Measurements from ENCODE around the gene RNF144B.

The RNF144B gene

DNA sequence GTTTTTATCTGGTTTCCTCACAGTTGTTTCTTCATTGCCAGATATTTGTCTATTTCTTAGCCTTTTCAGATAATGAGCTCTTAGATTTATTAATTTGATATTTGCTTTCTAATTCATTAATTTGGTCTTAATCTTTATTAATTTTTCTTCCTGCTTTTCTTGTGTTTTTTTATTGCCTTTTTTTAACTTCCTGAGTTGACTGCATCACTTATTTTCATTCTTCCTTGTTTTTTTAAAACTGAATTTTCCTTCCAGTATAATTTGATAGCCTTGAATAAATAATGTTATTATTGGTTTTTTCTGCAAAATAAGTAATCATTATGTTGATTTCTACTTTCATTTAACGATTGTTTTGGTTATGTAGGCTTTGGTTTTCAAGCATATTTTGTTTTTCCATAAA, 91.5 kb downstream of the RNF144B start:
- WGBS, 2 donors (ENCODE audit: extremely low coverage in 2 of 2, insufficient read length in 2 of 2, insufficient replicate concordance in 1 of 2), result no CpG with 5 or more reads among the region's 1 CpG
- Histone ChIP-seq H2AFZ (ENCODE audit: low read length) (no peak overlapping the region), H3K4me1 (ENCODE audit: control insufficient read depth in 2 of 2, insufficient read depth in 1 of 2, low read depth in 1 of 2, low read length in 2 of 2) (peaks cover 0 to 2% of the 10 kb centered on the region in 2 donors), H3K27me3 (ENCODE audit: control insufficient read depth in 3 of 3, insufficient read depth in 3 of 3, low read depth in 1 of 3, low read length in 3 of 3) (no peaks in the 10 kb centered on the region), H2BK12ac (ENCODE audit: low read length) (no peak overlapping the region), H2BK120ac (ENCODE audit: low read depth, low read length) (no peak overlapping the region), H3K18ac (ENCODE audit: low read length) (no peak overlapping the region), H2BK15ac (ENCODE audit: low read length) (no peak overlapping the region), H3K4ac (ENCODE audit: low read length) (no peak overlapping the region), H3K4me2 (ENCODE audit: insufficient read depth, low read length, poor library complexity, severe bottlenecking) (no peak overlapping the region), H3K4me3 (ENCODE audit: low read length in 2 of 2) (no peak overlapping the region), H3K23ac (ENCODE audit: low read depth, low read length, poor library complexity) (no peak overlapping the region), H3K79me1 (ENCODE audit: low read depth, low read length) (no peaks in the 10 kb centered on the region), H2BK5ac (ENCODE audit: low read length) (no peak overlapping the region), H3K27ac (replicated peaks; ENCODE audit: low read length) (no peak overlapping the region), H3K9ac (ENCODE audit: low read depth, low read length, poor library complexity) (no peak overlapping the region), H3K14ac (ENCODE audit: low read length) (no peak overlapping the region), H3K36me3 (replicated peaks in 1 of 2; ENCODE audit: control insufficient read depth in 2 of 2, insufficient read depth in 2 of 2, low read length in 2 of 2) (no peaks in the 10 kb centered on the region), H4K91ac (ENCODE audit: low read depth, low read length, poor library complexity) (no peak overlapping the region), H4K8ac (ENCODE audit: low read depth, low read length) (no peak overlapping the region), H3K9me3 (replicated peaks in 1 of 2; ENCODE audit: control insufficient read depth in 2 of 2, insufficient read depth in 1 of 2, low read depth in 1 of 2, low read length in 2 of 2) (no peaks in the 10 kb centered on the region), H2AK5ac (ENCODE audit: low read depth, low read length) (no peak overlapping the region)
- DNase-seq (ENCODE audit: low spot score), result no peak

DNA sequence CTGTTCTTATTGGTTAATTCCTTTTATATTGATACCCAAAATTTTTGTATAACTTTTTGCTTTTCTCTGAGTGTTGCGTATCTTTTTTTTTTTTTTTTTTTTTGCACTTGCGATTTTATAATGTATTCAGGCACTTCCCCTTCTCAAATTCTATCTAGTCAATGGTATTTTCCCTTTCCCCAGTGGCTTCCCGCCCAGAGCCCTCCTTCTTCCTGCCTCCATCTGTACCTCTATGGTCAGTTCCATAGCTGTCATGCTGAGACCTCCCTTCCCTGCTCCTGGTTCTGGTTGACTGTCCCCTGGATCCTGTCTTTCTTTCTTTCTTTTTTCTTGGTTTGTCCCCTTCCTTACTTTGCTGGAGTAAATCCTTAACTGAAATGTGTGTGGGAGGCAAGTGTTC, 94.7 kb downstream of the RNF144B start:
- Histone ChIP-seq H3K79me1 (ENCODE audit: low read depth, low read length) (no peaks in the 10 kb centered on the region), H3K27ac (replicated peaks; ENCODE audit: low read length) (no peak overlapping the region), H3K4ac (ENCODE audit: low read length) (no peak overlapping the region), H2BK120ac (ENCODE audit: low read depth, low read length) (no peak overlapping the region), H3K14ac (ENCODE audit: low read length) (no peak overlapping the region), H3K9me3 (replicated peaks in 1 of 2; ENCODE audit: control insufficient read depth in 2 of 2, insufficient read depth in 1 of 2, low read depth in 1 of 2, low read length in 2 of 2) (no peaks in the 10 kb centered on the region), H3K36me3 (replicated peaks in 1 of 2; ENCODE audit: control insufficient read depth in 2 of 2, insufficient read depth in 2 of 2, low read length in 2 of 2) (no peaks in the 10 kb centered on the region), H3K23ac (ENCODE audit: low read depth, low read length, poor library complexity) (no peak overlapping the region), H2AFZ (ENCODE audit: low read length) (no peak overlapping the region), H2AK5ac (ENCODE audit: low read depth, low read length) (no peak overlapping the region), H3K4me1 (ENCODE audit: control insufficient read depth in 2 of 2, insufficient read depth in 1 of 2, low read depth in 1 of 2, low read length in 2 of 2) (peaks cover 0 to 2% of the 10 kb centered on the region in 2 donors), H4K8ac (ENCODE audit: low read depth, low read length) (no peak overlapping the region), H3K9ac (ENCODE audit: low read depth, low read length, poor library complexity) (no peak overlapping the region), H2BK5ac (ENCODE audit: low read length) (no peak overlapping the region), H3K27me3 (ENCODE audit: control insufficient read depth in 3 of 3, insufficient read depth in 3 of 3, low read depth in 1 of 3, low read length in 3 of 3) (no peaks in the 10 kb centered on the region), H3K4me2 (ENCODE audit: insufficient read depth, low read length, poor library complexity, severe bottlenecking) (no peak overlapping the region), H3K18ac (ENCODE audit: low read length) (no peak overlapping the region), H3K4me3 (ENCODE audit: low read length in 2 of 2) (no peak overlapping the region), H2BK12ac (ENCODE audit: low read length) (no peak overlapping the region), H2BK15ac (ENCODE audit: low read length) (no peak overlapping the region), H4K91ac (ENCODE audit: low read depth, low read length, poor library complexity) (no peak overlapping the region)
- no CpG with 5 or more reads among the region's 3 CpGs for WGBS, 2 donors (ENCODE audit: extremely low coverage in 2 of 2, insufficient read length in 2 of 2, insufficient replicate concordance in 1 of 2)
- DNase-seq (ENCODE audit: low spot score), result no peak

DNA sequence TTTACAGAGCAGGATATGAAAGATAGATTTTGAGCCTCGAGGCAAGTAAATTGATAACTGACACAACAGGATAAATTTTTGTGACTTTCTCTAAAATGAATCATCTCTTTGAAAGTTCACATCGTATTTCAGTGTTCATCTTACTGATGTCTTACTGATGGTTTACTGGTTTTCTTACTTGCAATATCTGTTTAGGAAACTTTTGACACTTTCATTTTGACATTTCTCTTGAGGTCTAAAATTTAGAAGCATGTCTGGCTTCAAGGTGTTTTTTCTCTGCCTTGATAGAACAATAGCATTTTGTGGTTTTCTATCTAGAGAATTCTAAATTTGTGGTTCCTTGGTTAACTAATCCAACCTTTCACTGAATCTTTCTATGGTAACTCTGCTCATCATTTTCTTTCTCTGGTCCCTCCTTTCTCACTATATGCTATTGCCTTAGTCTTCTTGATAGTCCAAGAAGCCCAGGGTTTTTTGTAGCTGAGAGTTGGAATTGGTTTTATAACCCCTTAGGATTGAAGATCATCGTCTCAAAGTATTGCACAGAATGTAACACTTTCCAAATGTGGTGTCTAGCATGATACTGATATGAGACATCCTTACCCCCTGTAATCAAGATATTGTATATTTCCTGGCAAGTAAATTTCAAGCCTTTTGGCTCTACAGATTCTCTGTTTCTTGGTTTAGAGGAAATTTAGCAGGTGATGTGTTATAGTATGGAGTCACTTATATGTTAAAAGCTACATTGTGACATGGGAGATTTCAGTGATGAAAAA, 98.7 kb downstream of the RNF144B start:
- Histone ChIP-seq H3K27ac (replicated peaks; ENCODE audit: low read length) (no peak overlapping the region), H3K4me1 (ENCODE audit: control insufficient read depth in 2 of 2, insufficient read depth in 1 of 2, low read depth in 1 of 2, low read length in 2 of 2) (peaks cover 5 to 6% of the 10 kb centered on the region in 2 donors), H2AK5ac (ENCODE audit: low read depth, low read length) (no peak overlapping the region), H3K36me3 (replicated peaks in 1 of 2; ENCODE audit: control insufficient read depth in 2 of 2, insufficient read depth in 2 of 2, low read length in 2 of 2) (no peaks in the 10 kb centered on the region), H3K4me3 (ENCODE audit: low read length in 2 of 2) (no peak overlapping the region), H3K23ac (ENCODE audit: low read depth, low read length, poor library complexity) (no peak overlapping the region), H3K14ac (ENCODE audit: low read length) (no peak overlapping the region), H2BK5ac (ENCODE audit: low read length) (no peak overlapping the region), H4K91ac (ENCODE audit: low read depth, low read length, poor library complexity) (no peak overlapping the region), H4K8ac (ENCODE audit: low read depth, low read length) (no peak overlapping the region), H2BK15ac (ENCODE audit: low read length) (no peak overlapping the region), H3K4me2 (ENCODE audit: insufficient read depth, low read length, poor library complexity, severe bottlenecking) (no peak overlapping the region), H3K9me3 (replicated peaks in 1 of 2; ENCODE audit: control insufficient read depth in 2 of 2, insufficient read depth in 1 of 2, low read depth in 1 of 2, low read length in 2 of 2) (no peaks in the 10 kb centered on the region), H2BK12ac (ENCODE audit: low read length) (no peak overlapping the region), H3K4ac (ENCODE audit: low read length) (no peak overlapping the region), H3K18ac (ENCODE audit: low read length) (no peak overlapping the region), H3K27me3 (ENCODE audit: control insufficient read depth in 3 of 3, insufficient read depth in 3 of 3, low read depth in 1 of 3, low read length in 3 of 3) (no peaks in the 10 kb centered on the region), H3K9ac (ENCODE audit: low read depth, low read length, poor library complexity) (no peak overlapping the region), H2AFZ (ENCODE audit: low read length) (no peak overlapping the region), H3K79me1 (ENCODE audit: low read depth, low read length) (no peaks in the 10 kb centered on the region), H2BK120ac (ENCODE audit: low read depth, low read length) (no peak overlapping the region)
- DNase-seq (ENCODE audit: low spot score), result no peak
- WGBS, 2 donors (ENCODE audit: extremely low coverage in 2 of 2, insufficient read length in 2 of 2, insufficient replicate concordance in 1 of 2), result no CpG with 5 or more reads among the region's 3 CpGs

DNA sequence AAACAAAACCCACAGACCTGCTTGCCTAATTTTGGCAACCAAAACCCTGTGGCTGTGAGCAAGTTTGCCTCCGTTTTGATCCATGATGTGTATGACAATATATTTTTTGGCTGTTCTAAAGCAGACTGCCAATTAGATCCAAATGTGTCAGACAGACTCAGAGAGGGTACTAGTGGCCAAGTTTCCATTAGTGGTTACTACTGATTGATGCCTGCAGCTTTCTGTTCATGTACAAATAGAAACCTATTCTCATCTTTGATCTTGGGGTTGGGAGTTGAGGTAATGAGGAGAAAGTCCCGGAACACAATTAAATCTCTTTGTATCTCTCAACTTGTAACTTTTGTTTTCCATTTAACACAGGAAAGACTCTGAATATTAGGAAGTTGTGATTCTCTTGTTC, 100.9 kb downstream of the RNF144B start:
- DNase-seq (ENCODE audit: low spot score), result no peak
- H2BK5ac ChIP-seq (ENCODE audit: low read length), result no peak overlapping the region
- H4K91ac ChIP-seq (ENCODE audit: low read depth, low read length, poor library complexity), result no peak overlapping the region
- H4K8ac ChIP-seq (ENCODE audit: low read depth, low read length), result no peak overlapping the region
- H2AFZ ChIP-seq (ENCODE audit: low read length), result no peak overlapping the region
- no peaks in the 10 kb centered on the region for H3K27me3 ChIP-seq (ENCODE audit: control insufficient read depth in 3 of 3, insufficient read depth in 3 of 3, low read depth in 1 of 3, low read length in 3 of 3)
- H2AK5ac ChIP-seq (ENCODE audit: low read depth, low read length), result no peak overlapping the region
- H3K9ac ChIP-seq (ENCODE audit: low read depth, low read length, poor library complexity), result no peak overlapping the region
- no peaks in the 10 kb centered on the region for H3K9me3 ChIP-seq (replicated peaks in 1 of 2; ENCODE audit: control insufficient read depth in 2 of 2, insufficient read depth in 1 of 2, low read depth in 1 of 2, low read length in 2 of 2)
- H3K4me2 ChIP-seq (ENCODE audit: insufficient read depth, low read length, poor library complexity, severe bottlenecking), result no peak overlapping the region
- no peak overlapping the region for H3K4me3 ChIP-seq (ENCODE audit: low read length in 2 of 2)
- no peak overlapping the region for H3K23ac ChIP-seq (ENCODE audit: low read depth, low read length, poor library complexity)
- H2BK15ac ChIP-seq (ENCODE audit: low read length), result no peak overlapping the region
- peaks cover 9 to 13% of the 10 kb centered on the region in 2 donors for H3K4me1 ChIP-seq (ENCODE audit: control insufficient read depth in 2 of 2, insufficient read depth in 1 of 2, low read depth in 1 of 2, low read length in 2 of 2)
- H3K79me1 ChIP-seq (ENCODE audit: low read depth, low read length), result no peaks in the 10 kb centered on the region
- no peak overlapping the region for H2BK12ac ChIP-seq (ENCODE audit: low read length)
- no peak overlapping the region for H3K4ac ChIP-seq (ENCODE audit: low read length)
- H3K36me3 ChIP-seq (replicated peaks in 1 of 2; ENCODE audit: control insufficient read depth in 2 of 2, insufficient read depth in 2 of 2, low read length in 2 of 2), result no peaks in the 10 kb centered on the region
- WGBS, 2 donors (ENCODE audit: extremely low coverage in 2 of 2, insufficient read length in 2 of 2, insufficient replicate concordance in 1 of 2), result no CpG with 5 or more reads among the region's 2 CpGs
- no peak overlapping the region for H3K27ac ChIP-seq (replicated peaks; ENCODE audit: low read length)
- no peak overlapping the region for H3K14ac ChIP-seq (ENCODE audit: low read length)
- H3K18ac ChIP-seq (ENCODE audit: low read length), result no peak overlapping the region
- H2BK120ac ChIP-seq (ENCODE audit: low read depth, low read length), result no peak overlapping the region

All from neuronal stem cell (in vitro differentiated cells).